Gastrocnemius medialis (tissue), 4 donors: ENCODE measurements around the gene SLC17A8. TPM values are rescaled to one million over a fixed set of nuclear protein-coding genes. Genes with fewer than 3 reads are reported as not detected.
"Not testable (repeated sequence)": the region's sequence is repeated elsewhere in the genome, so short reads cannot be mapped to it uniquely, and the experiment has no call there.

Experiments
- ATAC-seq, 2 donors: fragments of 150-250 bp; one replicate each; pipeline ENCODE4 v1.9.1; 2016
- DNase-seq, 2 donors: peaks; one replicate each; pipeline ENCODE4 v3.0.0-alpha.2; 2019
- H3K27ac ChIP-seq, 4 donors: fragments of 200-600 bp; sonication (generic); 1 replicate in 1 of 4; 2 replicates in 3 of 4; pipeline ENCODE4 v1.5.1; 2016 to 2018; ENCODE audit warnings: mild to moderate bottlenecking in 2 of 4, moderate library complexity in 1 of 4
- H3K27me3 ChIP-seq, 3 donors: fragments of 200-600 bp; sonication (generic) in 2 of 3; 1 replicate in 1 of 3; 2 replicates in 2 of 3; pipeline versions ENCODE4 v1.5.1 to v1.6.0; 2016 to 2019; ENCODE audit warnings: mild to moderate bottlenecking in 1 of 3, moderate library complexity in 1 of 3
- H3K36me3 ChIP-seq, 2 donors: fragments of 200-600 bp; sonication (generic) in 1 of 2; one replicate each; pipeline ENCODE4 v1.5.1; 2017 to 2018
- H3K4me1 ChIP-seq, 2 donors: fragments of 200-600 bp; sonication (generic) in 1 of 2; one replicate each; pipeline ENCODE4 v1.5.1; 2016 to 2017; ENCODE audit warnings: mild to moderate bottlenecking in 2 of 2
- H3K4me3 ChIP-seq, 4 donors: fragments of 200-600 bp; sonication (generic) in 3 of 4; 1 replicate in 1 of 4; 2 replicates in 3 of 4; pipeline ENCODE4 v1.5.1; 2016 to 2019; ENCODE audit warnings: mild to moderate bottlenecking in 2 of 4
- H3K9me3 ChIP-seq, 3 donors: fragments of 200-600 bp; sonication (generic) in 2 of 3; 1 replicate in 1 of 3; 2 replicates in 2 of 3; pipeline ENCODE4 v1.5.1; 2016 to 2019
- CTCF ChIP-seq, 5 experiments: fragments of 450-650 bp in 3 of 5; fragments of 200-600 bp in 2 of 5; sonication (generic) in 2 of 5; IDR thresholded peaks in 4 of 5; conservative IDR thresholded peaks in 1 of 5; 1 replicate in 4 of 5; 2 replicates in 1 of 5; pipeline ENCODE4 v1.5.1; 2016 to 2019; ENCODE audit warnings: antibody characterized with exemption in 5 of 5, mild to moderate bottlenecking in 3 of 5, moderate library complexity in 3 of 5
- POLR2A ChIP-seq, 2 donors: fragments of 450-650 bp; IDR thresholded peaks; one replicate each; pipeline ENCODE4 v1.6.1; 2017; ENCODE audit warnings: antibody characterized with exemption in 2 of 2, mild to moderate bottlenecking in 2 of 2, moderate library complexity in 2 of 2
- in situ Hi-C, 4 donors: fragments of 200-750 bp; cut with MboI; loops; one replicate each; pipeline versions ENCODE4 v1.15.0 to v1.8.0; 2017; ENCODE audit warnings: low sequenced_read_pairs in 4 of 4
- intact Hi-C: fragments of 100-400 bp; cut with DNase I; formaldehyde crosslinking; loops from one replicate; pipeline ENCODE4 v1.15.1; 2023; ENCODE audit warnings: low total_unique reads
- total RNA-seq, 4 donors: library from RNA; depleted of rRNA; stranded (reverse); fragments of >200 nt; gene quantifications; one replicate each; pipeline versions ENCODE4 v1.1.0 to v1.2.3, GENCODE V29; 2016

Gene SLC17A8
- total RNA-seq: under 1 TPM in 1 of 4 donors, not detected in 3; 0.31 TPM

DNA sequence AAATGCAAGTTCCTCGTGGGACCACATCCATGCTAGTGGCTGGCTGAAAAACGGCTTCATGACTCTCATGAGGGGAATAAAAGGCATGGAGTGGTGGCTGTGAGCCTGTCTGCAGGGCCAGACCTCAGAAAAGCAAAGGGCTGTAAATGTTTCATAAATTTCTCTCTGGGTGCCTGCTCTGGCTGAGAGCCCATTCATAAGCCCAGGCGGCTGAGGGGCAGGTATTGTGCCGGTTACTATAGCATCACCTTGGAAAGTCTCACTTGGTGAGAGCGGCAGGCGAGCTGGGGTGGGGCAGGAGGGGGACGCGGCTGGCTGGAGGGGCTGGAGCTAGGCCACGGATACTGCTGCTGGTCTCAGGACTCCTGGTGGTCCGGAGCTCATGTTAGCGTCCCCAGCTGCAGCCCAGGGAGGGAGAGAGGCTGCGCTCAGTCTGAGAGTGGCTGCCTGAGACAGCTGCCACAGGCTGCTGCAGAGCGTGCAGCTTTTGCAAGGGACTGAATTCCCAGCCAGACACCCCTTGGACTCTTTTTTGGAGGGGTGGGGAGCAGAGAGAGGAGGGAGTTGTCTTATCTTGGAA lies at the start of gene SLC17A8:
Gene SLC17A8, plus strand, starts transcription at position 431 of the 580 bp plus-strand sequence. CDS start 318 bp downstream, outside the sequence.
- in situ Hi-C loops (no loop called here), intact Hi-C loops (no loop called here)
- DNase-seq (no peak), ATAC-seq (no peak)
- no peaks in the 10 kb centered on the region for H3K9me3 ChIP-seq
- TF ChIP-seq CTCF (IDR thresholded peaks at IDR 0.05 in 4 of 5, conservative IDR thresholded peaks at IDR 0.05 in 1 of 5): no peak
- H3K4me1 ChIP-seq: no peaks in the 10 kb centered on the region
- H3K4me3 ChIP-seq: no peak within 1 kb of the TSS
- H3K36me3 ChIP-seq: no peaks in the 10 kb centered on the region
- peaks cover 0 to 8% (median 6%) of the 10 kb centered on the region in 3 donors for H3K27me3 ChIP-seq
- H3K27ac ChIP-seq: no peak within 1 kb of the TSS

- ATAC-seq, H3K27ac ChIP-seq, H3K4me3 ChIP-seq, H3K27me3 ChIP-seq, in situ Hi-C loops, DNase-seq, intact Hi-C loops, H3K9me3 ChIP-seq, H3K4me1 ChIP-seq: not testable (repeated sequence)
- H3K36me3 ChIP-seq: peaks cover 0 to 19% of the 10 kb centered on the region in 2 donors
Observed at GRCh38 chr12:100308138-100308537, 48.7 kb upstream of the SLC17A8 start.

GRCh38 chr12:100311317-100311716 lies 45.6 kb upstream of the SLC17A8 start:
- no peak overlapping the region for H3K4me3 ChIP-seq
- in situ Hi-C loops (no loop called here), intact Hi-C loops (no loop called here)
- H3K27me3 ChIP-seq: no peaks in the 10 kb centered on the region
- TF ChIP-seq POLR2A (IDR thresholded peaks at IDR 0.05) (no peak), CTCF (IDR thresholded peaks at IDR 0.05 in 4 of 5, conservative IDR thresholded peaks at IDR 0.05 in 1 of 5) (no peak)
- H3K4me1 ChIP-seq: no peaks in the 10 kb centered on the region
- DNase-seq (no peak), ATAC-seq (no peak)
- H3K9me3 ChIP-seq: no peaks in the 10 kb centered on the region
- peaks cover 0 to 34% of the 10 kb centered on the region in 2 donors for H3K36me3 ChIP-seq
- peak overlapping the region; percentile 23 to 27 (median 25) for H3K27ac ChIP-seq

DNA sequence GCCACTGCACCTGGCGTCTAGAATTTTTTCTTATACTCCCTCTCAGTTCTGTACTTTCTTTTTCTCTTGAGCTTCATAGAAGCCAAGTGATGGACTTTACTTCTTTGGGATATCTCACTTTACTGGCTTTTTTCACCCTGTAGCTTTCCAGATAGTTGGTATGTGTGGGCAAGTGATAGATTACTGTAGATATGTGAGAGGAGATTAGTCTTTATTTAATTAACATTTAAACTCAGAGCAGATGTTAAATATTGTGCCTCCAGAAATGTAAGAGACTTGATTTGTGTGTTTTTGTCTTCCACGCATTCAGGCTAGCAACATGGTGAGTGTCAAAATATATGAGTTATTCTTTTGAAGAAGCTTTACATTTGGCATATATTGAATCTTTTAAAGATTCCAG lies 39.5 kb upstream of the SLC17A8 start:
- no peak overlapping the region for H3K4me3 ChIP-seq
- H3K4me1 ChIP-seq: no peaks in the 10 kb centered on the region
- ATAC-seq: no peak
- TF ChIP-seq POLR2A (IDR thresholded peaks at IDR 0.05): no peak
- TF ChIP-seq CTCF (IDR thresholded peaks at IDR 0.05 in 4 of 5, conservative IDR thresholded peaks at IDR 0.05 in 1 of 5): no peak
- intact Hi-C loops (no loop called here), in situ Hi-C loops (no loop called here)
- H3K36me3 ChIP-seq: peaks cover 0 to 53% of the 10 kb centered on the region in 2 donors
- no peak overlapping the region for H3K27ac ChIP-seq
- no peak for DNase-seq
- no peaks in the 10 kb centered on the region for H3K27me3 ChIP-seq
- H3K9me3 ChIP-seq: no peaks in the 10 kb centered on the region

DNA sequence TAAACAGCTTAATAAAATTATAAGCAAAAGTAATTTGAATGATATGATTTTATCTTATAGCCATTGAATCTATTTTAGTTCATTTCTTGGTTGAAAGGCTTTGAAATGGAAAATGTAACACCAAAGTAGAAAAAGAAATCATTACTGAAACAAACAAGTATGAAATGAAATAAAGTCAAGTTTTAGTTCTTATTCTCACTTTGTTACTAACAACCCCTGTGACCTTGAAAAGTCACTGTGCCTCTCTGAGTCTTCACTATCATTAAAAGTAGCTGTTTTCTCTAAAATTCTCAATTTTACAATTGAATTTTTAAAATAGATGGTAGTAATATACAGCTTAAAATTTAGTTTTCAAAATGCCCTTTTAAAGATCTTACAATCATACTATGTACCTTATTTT lies 32.4 kb upstream of the SLC17A8 start:
- DNase-seq (no peak), ATAC-seq (no peak)
- Histone ChIP-seq H3K36me3 (peaks cover 0 to 12% of the 10 kb centered on the region in 2 donors), H3K27me3 (no peaks in the 10 kb centered on the region), H3K4me3 (no peak overlapping the region), H3K27ac (no peak overlapping the region), H3K4me1 (no peaks in the 10 kb centered on the region), H3K9me3 (no peaks in the 10 kb centered on the region)
- TF ChIP-seq CTCF (IDR thresholded peaks at IDR 0.05 in 4 of 5, conservative IDR thresholded peaks at IDR 0.05 in 1 of 5) (no peak), POLR2A (IDR thresholded peaks at IDR 0.05) (no peak)
- intact Hi-C loops: no loop called here
- in situ Hi-C loops: no loop called here
